ENCODE data around the gene SKP1.

DNA sequence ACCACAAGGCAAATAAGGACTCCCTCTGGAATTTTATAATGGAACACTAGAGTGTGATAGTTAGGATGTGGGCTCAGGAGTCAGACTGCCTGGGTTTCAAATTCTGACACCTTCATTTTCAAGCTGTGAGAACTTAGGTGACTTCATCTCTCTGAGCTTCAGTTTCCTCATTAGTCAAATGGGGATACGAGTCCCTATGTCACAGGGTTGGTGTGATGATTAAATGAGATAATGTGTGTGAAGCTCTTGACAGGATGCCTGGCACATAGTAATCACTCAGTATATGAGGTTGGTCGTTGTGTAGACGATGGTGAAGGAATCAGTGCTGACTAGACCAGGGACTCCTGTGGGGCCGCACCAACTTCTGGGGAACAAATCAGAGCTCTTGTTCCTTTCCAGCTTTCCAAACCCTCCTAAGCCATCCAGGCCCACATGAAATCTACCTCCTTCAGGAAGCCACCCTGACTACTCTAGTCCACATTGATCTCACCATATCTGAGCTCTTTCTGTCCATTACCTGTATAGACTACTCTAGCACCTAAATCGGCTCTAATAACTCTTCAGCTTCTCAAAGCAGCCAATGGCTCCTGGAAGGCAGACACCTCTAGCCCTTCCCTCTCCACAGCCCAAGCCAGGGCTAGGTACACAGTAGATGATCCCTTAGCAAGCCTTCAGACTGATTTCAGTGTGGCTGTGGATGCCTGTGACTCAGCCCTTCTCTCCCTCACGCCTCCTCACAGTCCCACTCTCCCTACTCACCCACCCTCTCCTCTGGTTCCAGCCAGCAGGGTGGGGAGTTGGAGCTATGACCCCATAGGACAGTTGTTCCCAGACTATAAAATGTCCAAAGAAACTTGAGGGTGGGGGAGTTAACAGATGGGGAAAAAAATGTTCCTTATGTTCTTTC is 64.8 kb downstream of the SKP1 start:
- TF ChIP-seq CTCF (conservative IDR thresholded peaks at IDR 0.05 in 1 of 2, IDR thresholded peaks at IDR 0.05 in 1 of 2; ENCODE audit: extremely low read depth in 1 of 2, insufficient read depth in 1 of 2, low read depth in 1 of 2, low read length in 2 of 2) (no peak), EZH2 (IDR thresholded peaks at IDR 0.05; ENCODE audit: borderline replicate concordance, low read length) (no peak)
